Right lobe of liver (tissue), 6 donors: Measurements from ENCODE around the gene EXOC4. TPM values are rescaled to one million over a fixed set of nuclear protein-coding genes. Genes with fewer than 3 reads are reported as not detected.

ENCODE experiments used
- ATAC-seq, 4 donors: fragments of 200-7000 bp; cut with Tn5 transposase; one replicate each; pipeline ENCODE4 v1.9.1; 2020; ENCODE audit warnings: mild to moderate bottlenecking in 4 of 4, moderate library complexity in 4 of 4
- DNase-seq, 3 donors: peaks; one replicate each; pipeline ENCODE4 v3.0.0-alpha.2; 2020
- H3K27ac ChIP-seq, 3 donors: fragments of 200-600 bp; one replicate each; pipeline ENCODE4 v1.8.0; 2022
- H3K27me3 ChIP-seq, 2 donors: fragments of 200-600 bp; one replicate each; pipeline ENCODE4 v1.8.0; 2022
- H3K36me3 ChIP-seq, 4 donors: fragments of 200-600 bp; sonication (generic) in 1 of 4; one replicate each; pipeline versions ENCODE4 v1.5.1 to v1.8.0; 2017 to 2022; ENCODE audit warnings: control low read depth in 1 of 4
- H3K4me1 ChIP-seq, 4 donors: fragments of 200-600 bp; sonication (generic) in 1 of 4; one replicate each; pipeline versions ENCODE4 v1.5.1 to v1.8.0; 2017 to 2022; ENCODE audit warnings: control low read depth in 1 of 4
- H3K4me3 ChIP-seq, 3 donors: fragments of 200-600 bp; one replicate each; pipeline ENCODE4 v1.8.0; 2022
- H3K9me3 ChIP-seq, 4 donors: fragments of 200-600 bp; sonication (generic) in 1 of 4; one replicate each; pipeline versions ENCODE4 v1.5.1 to v1.8.0; 2017 to 2022; ENCODE audit warnings: control low read depth in 1 of 4
- CTCF ChIP-seq, 4 donors: fragments of 200-600 bp in 3 of 4; fragments of 450-650 bp in 1 of 4; IDR thresholded peaks; one replicate each; pipeline versions ENCODE4 v1.5.1 to v1.8.0; 2016 to 2022; ENCODE audit warnings: antibody characterized with exemption in 4 of 4, mild to moderate bottlenecking in 2 of 4
- POLR2A ChIP-seq: fragments of 450-650 bp; IDR thresholded peaks from one replicate; pipeline ENCODE4 v1.6.1; 2017; ENCODE audit warnings: antibody characterized with exemption, mild to moderate bottlenecking
- WGBS: methylation state at CpG from one replicate; pipeline ENCODE4 v1.1.6; 2018; ENCODE audit warnings: low coverage, low lambda C conversion rate; ENCODE audit not compliant: insufficient coverage; ENCODE audit errors: missing lambda C conversion rate; 5-methylcytosine and 5-hydroxymethylcytosine counted together
- intact Hi-C, 2 donors: fragments of 100-400 bp; cut with DNase I; formaldehyde crosslinking; loops; one replicate each; pipeline versions ENCODE4 v1.11.2 to v1.14.1; 2022
- total RNA-seq, 6 experiments: library from RNA; depleted of rRNA in 2 of 6; stranded (reverse); fragments of >200 nt in 2 of 6; fragmentation: NEBNext Ultra II Directional in 3 of 6; extraction: Animal tissue kit (Norgen Biotek cat#: 25700) in 3 of 6; gene quantifications; one replicate each; pipeline versions ENCODE4 v1.1.0 to v1.2.4, GENCODE V29; 2016 to 2023
- donor health status: DM: no; HTN: yes; CAD: no.
- donor health status: DM: no; HTN: no; CAD: no.
- donor health status: DM: no; HTN: no; CAD: no.
- donor health status: DM: no; HTN: yes; CAD: no.
- donor health status: DM: no; HTN: yes; CAD: no.

EXOC4 gene
- total RNA-seq, 6 experiments from 2014 or later = 23.7 to 33.5 (median 30.0) TPM

- intact Hi-C loops = no loop called here
- H3K27ac ChIP-seq = no peak overlapping the region
- no peaks in the 10 kb centered on the region for H3K36me3 ChIP-seq
- ATAC-seq (no peak), DNase-seq (no peak)
- WGBS = 97% methylated on average over 3 of the region's 3 CpGs
- H3K9me3 ChIP-seq = no peaks in the 10 kb centered on the region
- TF ChIP-seq CTCF (IDR thresholded peaks at IDR 0.05) = no peak
- TF ChIP-seq POLR2A = no peak
- no peak overlapping the region for H3K4me3 ChIP-seq
- no peaks in the 10 kb centered on the region for H3K4me1 ChIP-seq
- H3K27me3 ChIP-seq = no peaks in the 10 kb centered on the region
Measured at GRCh38 chr7:133295484-133295883, 42.6 kb downstream of the EXOC4 start.

GRCh38 chr7:133297093-133297492 is 44.2 kb downstream of the EXOC4 start:
- ATAC-seq (no peak), DNase-seq (no peak)
- intact Hi-C loops = no loop called here
- Histone ChIP-seq H3K4me3 (no peak overlapping the region), H3K4me1 (peaks cover 0 to 9% (median 0%) of the 10 kb centered on the region in 4 donors), H3K27me3 (no peaks in the 10 kb centered on the region), H3K36me3 (no peaks in the 10 kb centered on the region), H3K27ac (no peak overlapping the region), H3K9me3 (no peaks in the 10 kb centered on the region)
- TF ChIP-seq CTCF (IDR thresholded peaks at IDR 0.05) = no peak
- TF ChIP-seq POLR2A = no peak
- WGBS = 94% methylated on average over 1 of the region's 1 CpG

GRCh38 chr7:133298080-133298479 is 45.2 kb downstream of the EXOC4 start:
- intact Hi-C loops = no loop called here
- no peak for ATAC-seq
- H3K4me3 ChIP-seq = no peak overlapping the region
- TF ChIP-seq CTCF (IDR thresholded peaks at IDR 0.05) (no peak), POLR2A (no peak)
- no peak for DNase-seq
- no peaks in the 10 kb centered on the region for H3K27me3 ChIP-seq
- no peaks in the 10 kb centered on the region for H3K9me3 ChIP-seq
- peaks cover 0 to 9% (median 0%) of the 10 kb centered on the region in 4 donors for H3K4me1 ChIP-seq
- WGBS = 96% methylated on average over 5 of the region's 5 CpGs
- H3K36me3 ChIP-seq = no peaks in the 10 kb centered on the region
- no peak overlapping the region for H3K27ac ChIP-seq

- intact Hi-C loops = no loop called here
- Histone ChIP-seq H3K27me3 (no peaks in the 10 kb centered on the region), H3K4me3 (no peak overlapping the region), H3K9me3 (no peaks in the 10 kb centered on the region), H3K36me3 (no peaks in the 10 kb centered on the region), H3K4me1 (peaks cover 0 to 9% (median 0%) of the 10 kb centered on the region in 4 donors), H3K27ac (no peak overlapping the region)
- WGBS = 100% methylated on average over 1 of the region's 1 CpG
- ATAC-seq (no peak), DNase-seq (no peak)
- TF ChIP-seq POLR2A (no peak), CTCF (IDR thresholded peaks at IDR 0.05) (no peak)
Measured at GRCh38 chr7:133299676-133300075, 46.8 kb downstream of the EXOC4 start.

- ATAC-seq (no peak), DNase-seq (no peak)
- TF ChIP-seq CTCF (IDR thresholded peaks at IDR 0.05) (no peak), POLR2A (no peak)
- no peaks in the 10 kb centered on the region for H3K9me3 ChIP-seq
- peaks cover 0 to 9% (median 0%) of the 10 kb centered on the region in 4 donors for H3K4me1 ChIP-seq
- intact Hi-C loops = no loop called here
- no peak overlapping the region for H3K27ac ChIP-seq
- H3K27me3 ChIP-seq = no peaks in the 10 kb centered on the region
- no peak overlapping the region for H3K4me3 ChIP-seq
- WGBS = 100% methylated on average over 1 of the region's 2 CpGs
- no peaks in the 10 kb centered on the region for H3K36me3 ChIP-seq
Measured at GRCh38 chr7:133300088-133300487, 47.2 kb downstream of the EXOC4 start.
